COR-L47 (cell line): ENCODE results near the gene VPS4B.

ENCODE experiments used
- DNase-seq: peaks from one replicate; lab custom pipeline; 2025; lab: John Stamatoyannopoulos, UW

VPS4B gene

DNA sequence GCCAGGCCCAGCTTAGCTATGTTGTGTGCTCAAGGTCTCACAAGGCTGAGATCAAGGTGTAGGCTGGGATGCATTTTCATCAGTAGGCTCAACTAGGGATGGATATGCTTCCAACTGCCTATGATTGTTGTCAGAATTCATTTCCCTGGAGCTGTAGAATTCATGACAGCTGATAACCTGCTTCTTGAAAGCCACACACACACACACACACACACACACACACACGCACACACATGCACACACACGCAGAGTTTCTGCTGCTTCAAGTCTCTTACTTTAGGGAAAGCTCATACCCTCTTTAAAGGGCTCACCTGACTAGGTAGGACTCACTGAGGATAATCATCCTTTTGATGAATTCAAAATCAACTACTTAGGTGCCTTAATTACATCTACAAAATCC lies 8.2 kb upstream of the VPS4B start:
- no peak for DNase-seq

DNA sequence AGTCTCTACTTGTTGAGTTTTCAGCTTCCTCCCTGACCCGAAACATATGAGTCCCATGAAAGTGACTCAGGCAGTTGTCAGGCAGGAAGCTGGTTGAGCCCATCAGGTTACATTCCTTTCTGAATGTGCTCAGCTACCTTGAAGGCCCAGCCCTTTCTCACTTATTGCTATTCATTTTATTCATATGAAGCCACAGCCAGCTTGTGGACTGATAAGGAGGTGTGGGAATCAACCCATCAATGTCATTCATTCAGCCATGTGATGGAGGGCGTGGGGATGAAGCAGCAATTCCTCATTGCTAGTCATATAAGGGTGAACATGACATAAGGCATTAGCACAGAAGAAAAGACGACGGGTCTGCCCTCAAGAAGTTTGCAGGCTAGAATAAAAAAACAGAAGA lies 5.3 kb upstream of the VPS4B start:
- no peak for DNase-seq

DNA sequence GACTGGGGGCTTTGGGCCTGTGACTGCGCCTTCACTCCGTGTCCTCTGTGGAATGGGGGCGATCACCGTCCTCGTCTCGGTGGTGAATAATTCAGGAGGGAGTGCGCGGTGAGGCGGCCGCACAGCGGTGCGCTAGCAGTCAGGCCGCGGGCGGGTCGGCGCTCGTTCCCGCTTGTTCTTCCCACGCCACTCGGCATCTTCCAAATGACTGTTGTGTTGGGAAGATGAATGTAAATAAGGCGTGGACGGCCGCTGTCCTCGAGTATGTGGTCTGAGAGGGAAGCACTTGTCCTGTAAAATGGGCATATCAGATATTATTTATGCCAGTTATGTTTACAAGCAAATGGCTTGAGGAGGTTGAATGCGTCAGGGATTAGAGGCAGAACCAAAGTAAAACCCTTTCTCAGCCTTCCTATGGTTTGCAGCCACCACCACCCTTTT lies 608 bp upstream of the VPS4B start:
- peak; percentile 90 for DNase-seq

DNA sequence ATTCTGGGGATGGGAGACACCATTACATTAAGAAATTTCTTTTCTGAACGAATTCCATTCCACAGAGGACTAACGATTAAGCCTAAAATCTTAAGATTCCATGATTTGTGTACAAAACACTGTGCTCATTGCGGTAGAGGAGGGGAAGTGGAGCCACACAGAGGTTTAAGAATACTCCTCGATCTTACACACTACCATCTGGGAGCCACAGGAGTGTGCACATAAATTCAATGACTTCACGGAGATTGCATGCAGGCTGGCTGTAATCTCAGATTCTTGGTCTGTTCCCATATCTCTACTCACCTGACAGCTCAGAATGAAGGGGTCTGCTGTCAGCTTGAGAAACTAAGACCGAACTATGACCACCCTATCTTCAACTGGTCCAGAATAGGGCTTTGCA lies 762 bp downstream of the VPS4B start:
- no peak for DNase-seq

DNA sequence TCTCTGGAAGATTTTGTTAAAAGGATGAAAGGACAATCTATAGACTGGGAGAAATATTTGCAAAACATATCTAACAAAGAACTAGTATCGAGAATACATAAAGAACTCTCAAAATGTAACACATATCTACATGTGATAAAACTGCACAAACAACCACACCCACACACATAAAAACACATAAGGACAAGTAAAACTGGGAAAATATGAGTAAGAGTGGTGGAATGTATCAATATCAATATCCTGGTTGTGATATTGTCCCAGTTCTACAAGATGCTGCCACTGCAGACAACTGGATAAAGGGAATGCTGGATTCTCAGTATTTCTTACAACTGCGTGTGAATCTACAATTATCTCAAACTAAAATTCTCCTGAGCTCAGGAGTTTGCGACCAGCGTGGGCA lies 9.3 kb downstream of the VPS4B start:
- no peak for DNase-seq

DNA sequence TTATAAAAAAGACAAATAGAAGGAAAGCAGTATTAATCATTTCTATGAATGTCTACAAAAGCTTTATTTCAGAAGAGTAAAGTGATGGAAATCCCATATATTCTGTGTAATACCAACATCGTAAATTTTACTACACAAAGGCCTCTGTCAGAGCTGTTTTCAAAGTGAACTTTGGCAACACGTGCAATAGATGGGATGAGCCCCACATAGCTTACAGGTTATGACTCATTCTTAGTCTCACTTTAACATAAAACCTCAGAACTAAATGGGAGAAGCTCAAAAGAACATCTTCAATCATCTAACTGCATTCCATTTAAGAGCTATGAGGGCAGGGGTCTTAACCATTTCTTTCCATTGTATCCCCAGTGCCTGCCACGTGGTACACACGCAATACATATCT lies 11.5 kb downstream of the VPS4B start:
- no peak for DNase-seq

DNA sequence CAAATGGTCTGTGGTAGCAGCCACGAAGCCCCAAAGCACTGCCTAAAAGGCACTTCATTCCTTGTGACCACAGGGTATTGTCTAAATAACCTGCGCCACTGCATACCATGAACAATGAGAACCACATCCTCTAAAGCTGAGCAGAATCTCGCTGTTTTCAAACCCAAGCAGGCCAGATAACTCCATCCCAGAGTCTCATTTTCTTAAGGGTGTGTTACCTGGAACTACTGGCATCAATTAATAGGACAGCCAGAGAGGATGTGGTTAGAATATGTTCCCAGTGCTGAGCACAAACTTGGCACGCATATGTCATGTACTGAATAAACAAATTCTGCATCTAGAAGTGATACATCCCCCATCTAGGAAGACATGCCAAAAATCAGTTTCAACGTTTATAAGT lies 13.0 kb downstream of the VPS4B start:
- no peak for DNase-seq

DNA sequence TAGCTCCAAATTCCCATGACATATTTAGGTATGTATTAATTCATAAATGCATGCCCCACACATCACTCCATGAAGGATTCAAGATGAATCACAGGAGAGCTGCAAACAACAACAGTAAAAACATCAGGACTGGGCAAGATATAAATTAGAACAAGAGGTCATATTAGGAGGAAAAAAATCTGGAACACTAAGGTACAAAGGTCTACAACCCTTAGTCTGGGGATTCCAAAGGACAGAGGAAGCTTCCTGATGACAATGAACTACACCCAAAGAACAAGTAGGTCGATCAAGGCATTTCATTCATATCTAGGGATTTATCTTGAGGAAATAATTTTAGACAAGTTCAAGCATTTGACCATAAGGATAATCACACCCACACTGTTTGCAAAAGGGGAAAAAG lies 14.5 kb downstream of the VPS4B start:
- no peak for DNase-seq

DNA sequence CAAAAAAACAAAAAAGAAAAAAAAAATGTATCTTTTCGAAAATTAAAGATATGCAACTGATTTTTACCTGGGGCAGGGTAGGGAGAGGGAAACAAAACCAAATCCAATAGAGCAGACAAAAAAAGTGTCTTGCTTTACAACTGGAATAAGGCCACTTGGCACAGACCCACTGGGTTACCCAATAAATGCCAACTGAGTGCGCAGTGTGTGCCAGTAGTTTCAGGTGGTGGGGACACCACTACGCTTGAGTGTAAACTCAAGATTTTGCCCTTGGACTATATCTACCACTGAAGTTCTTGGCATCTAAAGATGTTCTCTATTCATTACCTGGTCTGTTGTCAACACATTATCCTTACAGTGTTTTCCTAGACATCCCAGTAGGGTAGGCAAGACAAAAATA lies 16.3 kb downstream of the VPS4B start:
- DNase-seq: no peak

DNA sequence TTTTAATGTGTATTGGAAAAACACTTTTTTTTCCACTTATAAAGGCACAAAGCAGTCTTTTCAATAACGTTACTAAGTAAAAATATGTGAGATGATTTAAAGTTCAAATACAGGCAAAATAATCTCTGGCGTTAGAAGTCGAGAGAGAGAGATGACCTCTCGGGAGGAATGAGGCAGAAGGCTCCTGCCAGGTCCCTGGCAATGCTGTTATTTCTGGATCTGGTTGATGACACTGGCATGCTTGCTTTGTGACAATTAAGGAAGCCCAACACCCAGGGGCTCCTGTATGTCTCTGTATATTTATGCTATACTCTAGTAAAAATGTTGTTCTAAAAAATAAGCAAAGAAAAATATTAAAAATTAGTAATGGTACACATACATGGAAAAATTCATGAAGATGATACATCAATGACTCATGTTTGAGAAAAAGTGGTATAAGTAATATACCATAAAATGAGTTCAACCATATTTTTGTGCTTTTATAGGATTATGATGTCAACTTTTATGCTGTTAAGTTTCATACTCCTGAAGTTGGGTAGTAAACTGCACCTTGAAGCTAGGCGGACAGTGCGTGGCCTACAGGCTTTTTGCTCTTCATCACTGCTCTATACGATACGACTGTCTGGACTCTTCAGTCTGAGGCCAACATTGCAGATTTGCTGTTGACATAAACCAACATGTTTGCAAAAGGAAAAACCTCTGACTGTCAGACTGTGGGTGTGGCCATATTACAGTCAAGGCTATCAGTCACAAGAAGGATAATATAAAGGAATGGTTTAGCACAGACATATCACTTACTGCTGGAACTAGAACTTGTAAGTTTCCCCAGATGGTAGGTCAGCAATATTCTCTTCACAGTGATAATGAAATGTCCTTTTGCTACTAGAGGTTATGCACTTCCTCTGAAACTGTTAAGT lies 19.8 kb downstream of the VPS4B start:
- no peak for DNase-seq

DNA sequence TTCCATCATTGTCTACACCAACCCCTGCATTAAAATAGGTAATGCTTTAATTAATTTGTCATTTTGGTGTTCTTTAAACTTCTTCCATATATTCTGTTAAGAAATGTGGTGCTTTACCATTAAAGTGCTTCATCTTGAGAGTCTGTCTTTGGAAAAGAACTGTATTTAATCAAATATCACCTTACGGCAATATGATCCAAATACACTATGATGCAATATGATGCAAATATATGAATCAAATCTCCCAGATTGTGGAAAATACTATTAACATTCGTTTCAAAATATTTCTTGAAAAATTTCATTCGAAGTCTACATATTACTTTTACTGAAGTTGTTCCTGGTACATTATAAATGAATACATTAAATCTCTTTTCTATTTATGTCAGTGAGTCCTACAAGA lies 23.0 kb downstream of the VPS4B start:
- DNase-seq: no peak

DNA sequence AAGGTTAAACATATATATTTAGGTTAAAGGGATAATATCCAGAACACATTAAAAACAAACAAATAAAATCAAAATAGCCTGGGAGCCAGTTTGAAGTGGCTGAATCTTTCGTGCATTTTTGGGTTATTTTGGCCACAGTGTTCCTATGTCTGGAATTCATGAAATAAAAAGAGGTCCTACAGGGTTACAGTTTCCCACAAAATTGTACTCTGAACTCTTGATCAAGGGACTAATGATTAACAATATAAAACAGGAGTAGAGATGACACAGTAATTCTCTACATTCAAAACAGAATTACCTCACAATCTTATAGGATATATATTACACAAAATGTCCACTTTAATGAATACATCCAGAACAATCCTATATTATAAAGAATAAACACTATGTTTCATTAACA lies 24.9 kb downstream of the VPS4B start:
- DNase-seq: no peak

DNA sequence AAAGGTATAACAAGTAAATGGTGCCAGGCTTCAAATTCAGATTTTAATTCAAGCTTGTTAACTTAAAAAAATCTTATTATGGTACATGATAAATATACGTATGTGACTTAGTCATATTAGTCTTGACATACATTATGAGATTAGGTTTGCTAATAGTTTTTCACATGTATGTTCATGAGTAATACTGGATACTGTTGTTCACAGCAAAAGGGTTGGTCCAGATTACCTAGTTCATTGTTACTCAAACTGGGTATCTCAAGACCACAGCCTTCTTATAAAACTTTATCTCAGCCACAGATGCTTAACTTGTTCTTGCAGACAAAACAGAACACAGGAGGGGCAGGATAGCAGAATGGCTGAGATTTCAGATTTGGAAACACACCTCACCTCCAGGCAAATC lies 26.8 kb downstream of the VPS4B start:
- no peak for DNase-seq

DNA sequence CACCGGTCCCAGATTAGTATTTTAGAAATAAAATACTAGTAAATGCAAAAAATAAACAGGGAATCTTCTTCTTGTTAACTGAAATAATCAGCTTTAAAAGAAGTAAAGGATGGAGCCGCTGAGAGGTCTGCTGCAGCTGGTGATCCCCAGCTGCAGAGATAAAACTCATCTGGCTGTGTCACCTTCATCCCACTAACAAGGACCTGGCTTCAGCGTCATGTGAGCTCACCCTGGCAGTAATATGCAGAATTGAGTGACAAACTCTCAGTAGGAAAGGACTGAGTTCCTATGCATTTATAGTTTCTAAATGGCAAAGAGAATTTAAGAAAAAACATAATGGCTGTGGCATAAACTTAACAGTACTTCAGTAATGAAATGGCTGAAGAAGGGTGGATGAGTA lies 27.3 kb downstream of the VPS4B start:
- no peak for DNase-seq

DNA sequence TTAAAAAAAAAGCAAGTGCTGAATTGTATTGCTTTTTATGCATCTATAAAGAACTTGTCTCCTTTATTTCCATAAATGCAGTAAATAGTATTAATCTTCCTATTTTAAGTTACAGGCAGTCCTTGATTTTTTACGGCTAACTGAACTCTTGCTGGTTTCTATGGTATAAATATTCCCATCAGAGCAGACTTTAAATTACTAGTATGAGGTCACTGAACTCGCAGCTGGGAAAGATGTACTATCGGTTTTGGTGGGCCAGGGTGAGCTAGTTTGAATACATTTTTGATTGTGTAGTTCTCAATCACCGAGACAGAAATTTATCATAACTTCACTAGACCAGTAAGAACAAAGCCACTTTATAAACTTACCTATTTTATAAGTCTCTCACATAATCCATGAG lies 34.4 kb downstream of the VPS4B start:
- DNase-seq: no peak

DNA sequence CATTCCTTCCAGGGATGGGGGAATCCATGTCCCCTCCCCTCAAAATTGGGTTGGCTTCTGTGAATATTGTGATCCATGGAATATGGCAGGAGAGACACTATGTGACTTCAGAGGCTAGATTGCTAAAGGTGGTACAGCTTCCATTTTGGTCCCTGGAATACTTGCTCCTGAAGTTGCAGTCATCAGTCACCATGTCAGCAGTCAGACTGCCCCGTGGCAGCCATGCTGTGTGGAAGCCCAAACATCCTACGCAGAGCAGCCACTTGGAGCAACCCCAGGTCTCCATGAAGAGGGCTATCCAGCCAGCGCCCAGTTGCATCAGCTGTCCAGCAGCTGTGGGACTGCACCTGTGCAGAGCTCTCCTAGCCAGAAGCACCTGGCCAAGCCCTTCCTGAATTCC lies 39.4 kb downstream of the VPS4B start:
- DNase-seq: no peak

DNA sequence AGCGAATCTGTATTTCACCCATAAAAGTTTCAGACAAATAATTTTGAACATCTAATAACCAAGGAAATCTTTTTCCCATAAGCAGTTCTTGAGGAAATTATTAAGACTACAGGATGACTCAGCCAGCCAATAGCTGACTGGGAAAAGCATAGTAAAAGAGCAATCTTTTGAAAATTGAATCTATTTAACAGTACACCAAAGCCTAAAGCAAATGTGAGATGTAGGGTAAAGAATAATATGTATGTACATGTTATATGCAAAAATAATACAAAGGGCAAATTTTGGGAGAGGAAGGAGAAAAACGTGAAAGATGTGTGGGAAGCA lies 42.7 kb downstream of the VPS4B start:
- DNase-seq: no peak

DNA sequence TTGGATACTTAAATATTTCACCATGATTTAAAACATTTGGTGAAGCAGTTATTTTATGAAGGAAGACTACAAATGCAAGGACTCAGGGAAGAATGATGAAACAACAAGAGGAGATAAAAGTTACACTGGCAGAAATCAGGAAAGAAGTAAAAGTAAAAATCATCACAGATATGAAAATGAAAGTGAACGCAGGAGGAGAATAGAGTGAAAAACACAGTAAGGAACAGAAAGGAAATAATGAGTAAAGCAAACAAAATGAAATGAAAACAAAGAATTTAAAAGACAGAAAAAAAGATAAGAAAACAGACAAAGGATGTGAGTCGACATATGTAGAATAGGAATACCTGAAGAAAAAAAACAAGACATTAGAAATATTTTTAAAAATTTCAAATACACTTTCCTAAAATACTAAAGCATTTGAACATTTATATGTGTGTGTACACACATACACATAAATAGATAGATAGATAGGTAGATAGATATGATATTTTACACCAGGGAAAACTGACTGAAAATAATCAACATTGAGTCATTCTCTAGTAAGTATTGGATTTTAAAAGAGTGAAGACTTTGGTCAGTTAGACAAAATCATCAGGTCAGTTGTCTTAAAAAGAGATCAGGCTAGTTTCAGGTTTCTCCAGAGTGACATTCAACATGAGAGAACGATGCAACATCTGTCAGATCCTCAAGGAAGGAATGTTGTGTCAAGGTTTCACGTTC lies 43.2 kb downstream of the VPS4B start:
- DNase-seq: no peak

DNA sequence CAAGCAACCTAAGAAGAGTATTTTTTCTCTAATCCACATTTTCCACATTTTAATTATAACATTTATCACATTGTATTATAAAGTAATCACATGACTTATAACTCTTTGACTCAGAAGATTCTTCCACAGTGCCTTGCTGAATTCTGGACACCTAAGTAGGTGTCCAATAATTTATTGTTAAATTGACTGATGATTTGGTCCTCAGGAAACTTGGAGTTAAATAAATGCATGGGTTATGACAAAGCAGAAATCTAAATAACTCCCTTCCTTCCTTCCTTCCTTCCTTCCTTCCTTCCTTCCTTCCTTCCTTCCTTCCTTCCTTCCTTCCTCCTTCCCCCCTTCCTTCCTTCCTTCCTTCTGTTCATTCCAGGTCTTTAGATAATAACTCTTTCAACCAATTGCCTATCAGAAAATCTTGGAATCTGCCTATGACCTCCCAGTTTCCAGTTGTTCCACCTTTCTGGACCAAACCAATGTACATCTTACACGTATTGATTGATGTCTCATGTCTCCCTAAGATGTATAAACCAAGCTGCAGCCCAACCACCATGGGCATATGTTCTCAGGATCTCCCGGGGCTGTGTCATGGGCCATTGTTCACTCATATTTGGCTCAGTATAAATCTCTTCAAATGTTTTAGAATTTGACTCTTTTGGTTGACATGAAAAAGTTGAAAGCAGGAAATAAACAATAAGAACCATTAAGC lies 44.8 kb downstream of the VPS4B start:
- no peak for DNase-seq

DNA sequence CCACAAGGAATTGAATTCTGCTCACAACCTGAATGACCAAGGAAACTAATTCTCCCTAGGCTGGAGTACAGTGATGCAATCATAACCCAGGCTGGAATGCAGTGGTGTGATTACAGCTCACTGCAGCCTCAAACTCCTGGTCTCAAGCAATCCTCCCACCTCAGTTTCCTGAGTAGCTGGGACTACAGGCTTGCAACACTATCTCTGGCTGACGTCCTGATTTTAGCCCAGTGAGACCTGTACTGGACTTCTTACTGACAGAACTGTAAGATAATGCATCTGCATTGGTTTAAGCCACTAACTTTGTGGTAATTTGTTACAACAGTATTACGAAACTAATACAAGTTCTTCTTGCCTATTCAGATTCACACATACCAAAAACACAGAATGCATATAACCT lies 45.7 kb downstream of the VPS4B start:
- DNase-seq: no peak

DNA sequence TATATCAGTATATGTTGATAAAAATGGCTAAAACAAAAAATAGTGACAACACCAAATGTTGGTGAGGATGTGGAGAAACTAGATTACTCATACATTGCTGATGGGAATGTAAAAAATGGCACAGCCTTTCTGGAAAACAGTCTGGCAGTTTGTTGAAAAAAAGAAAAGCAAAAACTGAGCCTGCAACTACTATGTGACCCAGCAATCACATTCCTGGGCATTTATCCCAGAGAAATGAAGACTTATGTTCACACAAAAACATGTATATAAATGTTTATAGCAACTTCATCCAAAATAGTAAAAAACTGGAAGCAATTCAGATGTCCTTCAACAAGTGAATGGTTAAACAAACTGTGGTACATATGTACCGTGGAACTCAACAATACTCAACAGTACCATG lies 47.7 kb downstream of the VPS4B start:
- no peak for DNase-seq

DNA sequence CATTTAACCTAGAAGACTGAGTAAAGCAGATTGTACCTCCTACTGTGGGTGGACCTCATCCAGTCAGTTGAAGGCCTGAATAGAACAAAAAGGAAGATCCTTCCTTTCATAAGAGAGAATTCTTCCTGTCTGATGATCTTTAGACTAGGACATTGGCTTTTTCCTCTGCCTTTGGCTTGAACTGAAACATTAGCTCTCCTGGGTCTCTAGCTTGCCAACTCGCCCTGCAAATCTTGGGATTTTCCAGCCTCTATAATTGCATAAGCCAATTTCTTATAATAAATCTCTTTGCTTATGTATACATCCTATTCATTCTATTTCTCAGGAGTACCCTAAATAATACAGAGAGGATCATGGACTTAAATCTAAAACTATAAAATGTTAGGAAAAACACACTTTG lies 49.1 kb downstream of the VPS4B start:
- no peak for DNase-seq

DNA sequence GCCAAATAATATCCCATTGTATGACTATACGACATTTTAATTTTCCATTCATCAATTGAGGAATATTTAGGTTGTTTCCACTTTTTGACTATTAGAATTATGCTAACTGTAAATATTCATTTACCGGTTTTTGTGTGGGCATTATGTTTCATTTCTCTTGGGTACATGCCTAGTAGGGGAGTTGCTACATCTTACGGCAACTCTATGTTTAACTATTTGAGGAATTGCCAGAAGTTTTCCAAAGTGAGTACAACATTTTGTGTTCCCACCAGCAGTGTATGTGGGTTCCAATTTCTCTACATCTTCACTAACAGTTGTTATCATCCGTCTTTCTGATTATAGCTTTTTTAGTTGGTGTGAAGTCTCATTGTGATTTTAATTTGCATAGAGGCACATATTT lies 53.7 kb downstream of the VPS4B start:
- DNase-seq: no peak
